Fibroblast of skin of left quadriceps (primary cell): ENCODE measurements around the gene CCT7.
A peak's percentile ranks its signal among the peaks of the same experiment; 100 is the strongest.
"Not testable (repeated sequence)": the region's sequence is repeated elsewhere in the genome, so short reads cannot be mapped to it uniquely, and the experiment has no call there.

Source experiments
- DNase-seq, 2 experiments: peaks; one replicate each; pipeline ENCODE4 v3.0.0-alpha.2; 2013; ENCODE audit warnings: low read depth in 2 of 2

CCT7 gene

DNA sequence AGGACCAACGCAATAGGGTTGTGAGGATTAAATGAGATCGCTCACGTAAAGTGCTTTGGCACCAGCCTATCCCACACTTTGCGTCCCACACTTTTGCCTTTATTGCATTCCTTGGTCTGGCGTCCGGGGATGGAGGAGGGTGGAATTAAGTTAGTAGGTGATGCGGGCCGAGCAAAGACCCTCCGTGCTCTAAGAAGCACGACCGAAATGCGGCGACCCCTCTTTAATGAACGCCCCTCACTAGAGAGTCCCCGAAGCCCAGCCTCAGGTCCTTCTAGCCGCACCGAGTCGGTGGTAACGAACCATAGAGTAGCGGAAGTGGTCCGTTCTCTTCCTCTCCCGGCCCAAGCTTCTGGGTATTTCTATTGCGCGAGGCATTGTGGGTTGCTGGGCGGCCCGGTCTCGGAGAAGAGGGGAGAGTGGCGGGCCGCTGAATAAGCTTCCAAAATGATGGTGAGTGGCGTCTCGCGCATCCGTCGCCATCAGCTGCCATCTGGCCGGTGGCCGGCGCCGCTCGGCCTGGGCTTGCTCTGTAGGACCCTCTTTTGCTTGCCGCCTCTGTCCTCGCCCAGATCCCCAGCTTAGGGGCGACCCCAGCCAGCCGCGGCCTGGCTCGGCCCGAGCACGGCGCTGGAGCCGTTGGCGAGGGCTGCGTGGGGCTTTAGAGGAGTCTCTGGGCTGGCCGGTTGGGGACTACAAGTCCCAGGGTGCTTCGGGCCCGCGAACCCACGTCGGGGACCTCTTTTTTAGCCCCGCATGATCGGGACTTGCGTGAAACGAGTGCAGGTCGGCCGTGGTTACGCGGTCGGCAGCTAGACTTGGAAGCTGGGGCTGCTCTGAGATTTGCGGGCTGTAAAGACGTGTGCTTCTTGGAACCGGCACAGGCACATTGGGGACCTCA lies at the start of gene CCT7:
Gene CCT7, plus strand, starts transcription at position 377 of the 901 bp plus-strand sequence. Its CDS starts 71 bp downstream, at position 448.
- peak; percentile 80 to 82 for DNase-seq

DNA sequence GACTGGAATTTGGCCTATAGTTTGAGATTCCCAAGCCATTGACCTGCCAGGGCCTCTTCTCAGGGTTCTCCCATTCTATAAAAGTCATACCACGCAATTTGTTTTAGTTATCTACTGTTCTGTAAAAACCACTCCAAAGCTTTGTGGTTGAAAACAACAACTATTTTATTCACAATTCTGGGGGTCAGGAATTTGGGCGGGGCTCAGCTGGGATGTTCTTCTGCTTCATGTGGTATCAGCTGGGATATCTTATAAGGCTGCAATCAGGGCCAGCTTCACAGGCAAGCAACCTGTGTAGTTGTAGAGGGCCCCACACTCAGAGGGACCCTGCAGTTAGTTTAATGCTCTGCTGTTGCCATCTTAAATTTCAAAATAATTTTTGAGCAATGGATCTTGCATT lies 48.1 kb upstream of the CCT7 start:
- no peak for DNase-seq

DNA sequence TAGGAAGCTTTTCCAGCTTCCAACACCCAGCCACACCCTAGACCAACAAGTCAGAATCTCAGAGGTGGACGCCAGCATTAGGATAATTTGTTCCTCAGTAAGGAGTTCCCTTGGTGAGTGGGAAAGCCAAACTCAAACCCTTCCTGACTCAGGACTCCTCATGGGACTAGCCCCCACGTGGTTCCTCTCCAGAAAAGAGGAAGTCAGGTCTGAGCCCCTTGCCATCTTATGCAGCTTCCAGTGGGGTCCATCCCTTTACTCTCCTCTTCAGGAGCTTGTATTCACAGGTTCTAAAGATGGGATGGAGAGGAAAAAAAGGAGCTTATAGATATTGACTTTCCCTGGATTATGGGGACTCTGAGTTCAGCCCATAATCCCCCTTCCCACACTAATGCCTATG lies 46.6 kb upstream of the CCT7 start:
- no peak for DNase-seq

DNA sequence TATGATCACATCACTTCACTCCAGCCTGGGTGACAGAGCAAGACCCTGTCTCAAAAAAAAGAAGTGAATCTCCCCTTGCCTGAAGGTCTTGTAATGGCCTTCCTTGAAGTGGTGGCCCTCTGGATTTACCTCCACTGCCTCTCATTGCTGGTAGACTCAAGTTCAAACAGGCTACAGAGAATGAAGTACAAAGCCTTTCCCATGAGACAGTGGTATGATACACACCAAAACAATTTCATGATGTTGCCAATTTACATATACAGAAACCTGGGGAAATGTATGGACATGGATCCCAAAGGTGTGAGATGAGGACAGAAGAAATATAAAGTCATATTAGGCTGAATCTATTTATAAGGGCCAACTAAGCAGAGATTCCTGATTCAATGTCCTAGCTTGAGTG lies 36.5 kb upstream of the CCT7 start:
- no peak for DNase-seq

DNA sequence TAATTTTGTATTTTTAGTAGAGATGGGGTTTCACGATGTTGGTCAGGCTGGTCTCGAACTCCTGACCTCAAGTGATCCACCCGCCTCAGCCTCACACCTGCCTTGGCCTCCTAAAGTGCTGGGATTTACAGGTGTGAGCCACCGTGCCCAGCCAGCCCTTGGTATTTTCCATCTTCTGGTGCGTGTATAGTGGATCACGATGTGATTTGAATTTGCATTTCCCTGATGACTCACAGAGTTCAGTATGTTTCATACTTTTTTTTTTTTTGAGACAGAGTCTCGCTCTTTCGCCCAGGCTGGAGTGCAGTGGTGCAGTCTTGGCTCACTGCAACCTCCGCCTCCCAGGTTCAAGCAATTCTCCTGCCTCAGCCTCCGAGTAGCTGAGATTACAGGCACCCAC lies 33.8 kb upstream of the CCT7 start:
- DNase-seq, result not testable (repeated sequence)

DNA sequence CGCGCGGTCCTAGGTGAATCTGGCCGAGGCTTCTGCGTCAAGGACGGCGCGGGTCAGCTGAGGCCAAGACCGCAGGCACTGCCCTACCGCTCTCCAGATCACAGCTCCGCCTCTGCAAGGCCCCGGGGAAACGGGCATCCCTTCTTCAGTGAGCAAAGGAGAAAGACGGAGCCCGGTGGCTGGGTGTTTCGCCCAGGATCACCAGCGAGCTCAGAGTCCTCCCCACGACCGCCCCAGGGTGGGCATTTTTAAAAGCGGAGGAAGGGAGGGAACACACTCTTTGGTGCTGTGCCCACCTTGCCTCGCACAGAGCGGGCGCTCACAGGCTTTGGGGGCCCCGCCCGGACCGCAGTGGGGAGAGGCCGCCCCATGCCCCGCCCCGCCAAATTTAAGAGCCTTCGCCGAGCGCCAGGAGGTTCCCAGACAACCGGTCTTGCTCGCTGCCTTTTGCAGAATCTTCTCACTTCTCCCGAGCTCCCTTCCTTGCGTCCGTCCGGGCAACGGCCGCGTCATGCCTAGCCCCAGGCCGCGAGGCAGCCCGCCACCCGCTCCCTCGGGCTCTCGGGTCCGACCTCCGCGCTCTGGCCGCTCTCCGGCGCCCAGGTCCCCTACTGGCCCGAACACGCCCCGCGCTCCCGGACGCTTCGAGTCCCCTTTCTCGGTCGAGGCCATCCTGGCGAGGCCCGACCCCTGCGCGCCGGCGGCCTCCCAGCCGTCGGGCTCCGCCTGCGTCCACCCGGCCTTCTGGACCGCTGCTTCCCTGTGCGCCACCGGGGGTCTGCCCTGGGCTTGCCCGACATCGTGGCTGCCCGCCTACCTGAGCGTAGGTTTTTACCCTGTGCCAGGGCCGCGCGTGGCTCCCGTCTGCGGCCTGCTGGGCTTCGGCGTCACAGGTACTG lies 31.7 kb upstream of the CCT7 start, which contains the start of gene NOTO:
Gene NOTO, plus strand, starts transcription at position 419 of the 899 bp plus-strand sequence. Its CDS starts 93 bp downstream, at position 512.
- DNase-seq, result no peak

DNA sequence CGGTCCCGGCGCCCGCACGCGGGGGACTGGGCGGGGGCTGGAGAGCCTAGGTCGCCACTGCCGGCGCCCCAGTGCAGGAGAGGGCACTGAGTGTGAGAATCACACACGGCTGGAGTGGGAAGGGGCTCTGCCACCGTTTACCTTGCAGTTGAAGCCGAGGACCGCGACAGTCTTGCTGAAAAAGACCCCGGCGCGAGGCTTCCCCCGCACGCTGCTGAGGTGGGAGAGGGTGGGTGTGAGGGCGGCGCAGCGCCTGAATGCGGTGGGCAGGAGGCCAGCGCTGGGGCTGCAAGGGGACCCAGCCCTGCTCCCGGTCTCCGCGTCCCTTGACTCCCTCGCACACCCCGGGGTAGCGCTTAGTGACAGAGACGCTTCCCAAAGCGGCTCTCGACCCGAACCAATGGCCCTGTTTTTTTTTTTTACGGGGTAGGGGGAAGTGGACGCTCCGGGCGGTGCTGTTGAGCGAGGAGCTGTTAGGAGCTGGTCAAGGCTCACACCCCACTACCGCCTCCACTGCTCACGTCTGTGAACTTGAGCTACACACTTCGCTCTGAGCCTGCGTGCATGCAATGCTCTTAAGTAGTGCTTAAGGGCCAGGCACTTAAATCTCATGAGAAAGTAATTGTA lies 30.9 kb upstream of the CCT7 start:
- DNase-seq, result no peak

DNA sequence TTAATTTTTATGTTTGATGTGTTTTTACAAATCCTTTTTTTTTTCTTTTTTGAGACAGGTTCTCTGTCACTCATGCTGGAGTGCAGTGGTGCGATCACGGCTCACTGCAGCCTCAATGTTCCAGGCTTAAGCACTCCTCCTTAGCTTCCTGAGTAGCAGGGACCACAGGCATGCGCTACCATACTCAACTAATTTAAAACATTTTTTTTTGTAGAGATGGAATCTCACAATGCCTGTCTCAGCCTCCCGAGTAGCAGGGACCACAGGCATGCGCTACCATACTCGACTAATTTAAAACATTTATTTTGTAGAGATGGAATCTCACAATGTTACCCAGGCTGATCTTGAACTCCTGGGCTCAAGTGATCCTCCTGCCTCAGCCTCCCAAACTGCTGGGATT lies 28.5 kb upstream of the CCT7 start:
- DNase-seq, result peak; percentile 52 to 53

DNA sequence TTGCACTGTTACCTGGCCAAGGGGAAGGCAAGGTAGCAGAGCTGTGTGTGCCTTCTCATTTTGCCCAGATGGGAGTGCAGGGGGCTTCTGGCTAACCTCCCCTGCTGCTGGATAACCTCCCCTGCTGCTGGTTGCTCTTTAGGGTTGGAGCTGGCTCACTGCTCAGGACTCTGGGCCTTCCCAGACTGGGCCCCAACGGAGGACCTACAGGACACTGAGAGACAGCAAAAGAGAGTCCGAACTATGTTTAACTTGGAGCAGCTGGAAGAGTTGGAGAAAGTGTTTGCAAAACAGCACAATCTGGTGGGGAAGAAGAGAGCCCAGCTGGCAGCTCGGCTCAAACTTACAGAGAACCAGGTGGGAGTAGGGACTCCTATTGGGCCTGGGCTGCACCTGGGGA lies 25.9 kb upstream of the CCT7 start:
- no peak for DNase-seq

DNA sequence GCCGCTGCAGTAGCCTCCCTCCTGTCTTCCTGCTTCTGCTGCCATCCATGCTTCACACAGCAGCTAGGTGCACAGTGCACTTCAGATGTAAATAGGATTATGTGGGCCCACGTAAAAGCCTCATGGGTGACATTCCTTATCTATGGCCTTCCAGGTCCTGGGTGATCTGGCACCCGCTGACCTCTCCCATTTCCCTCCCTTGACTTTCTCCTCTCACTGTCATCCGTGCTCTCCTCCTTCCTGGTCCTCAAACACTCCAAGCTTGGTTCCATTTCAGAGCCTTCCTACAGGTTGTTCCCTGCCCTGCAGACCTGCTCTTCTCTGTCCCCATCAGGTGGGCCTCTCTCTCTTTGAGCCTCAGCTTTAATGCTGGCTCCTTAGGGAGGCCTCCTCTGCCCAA lies 24.1 kb upstream of the CCT7 start:
- no peak for DNase-seq

DNA sequence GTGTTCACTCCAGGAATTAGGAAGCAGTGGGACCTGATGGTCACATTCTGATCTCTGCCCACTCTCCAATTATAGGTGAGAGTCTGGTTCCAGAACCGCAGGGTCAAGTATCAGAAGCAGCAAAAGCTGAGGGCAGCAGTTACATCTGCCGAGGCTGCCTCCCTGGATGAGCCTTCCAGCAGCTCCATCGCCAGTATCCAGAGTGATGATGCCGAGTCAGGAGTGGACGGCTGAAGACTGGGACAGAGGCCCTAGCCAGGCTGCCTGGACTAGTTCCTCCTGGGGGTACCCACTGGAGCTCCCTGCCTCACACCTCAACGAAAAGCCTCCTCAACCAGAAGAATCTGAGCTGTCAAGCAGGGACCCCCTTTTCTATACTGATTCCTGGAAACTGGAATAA lies 23.4 kb upstream of the CCT7 start:
- DNase-seq, result no peak

DNA sequence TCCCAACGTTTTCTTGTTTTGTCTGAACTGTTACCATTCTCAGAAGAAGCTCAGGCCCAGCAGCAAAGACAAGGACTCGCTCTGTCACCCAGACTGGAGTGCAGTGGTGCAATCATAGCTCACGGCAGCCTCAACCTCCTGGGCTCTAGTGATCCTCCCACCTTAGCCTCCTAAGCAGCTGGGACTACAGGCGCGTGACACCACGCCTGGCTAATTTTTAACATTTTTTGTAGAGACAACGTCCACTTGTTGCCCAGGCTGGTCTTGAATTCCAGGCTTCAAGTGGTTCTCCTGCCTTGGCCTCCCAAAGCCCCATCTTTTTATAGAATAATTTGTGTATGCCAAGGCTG lies 22.0 kb upstream of the CCT7 start:
- no peak for DNase-seq

DNA sequence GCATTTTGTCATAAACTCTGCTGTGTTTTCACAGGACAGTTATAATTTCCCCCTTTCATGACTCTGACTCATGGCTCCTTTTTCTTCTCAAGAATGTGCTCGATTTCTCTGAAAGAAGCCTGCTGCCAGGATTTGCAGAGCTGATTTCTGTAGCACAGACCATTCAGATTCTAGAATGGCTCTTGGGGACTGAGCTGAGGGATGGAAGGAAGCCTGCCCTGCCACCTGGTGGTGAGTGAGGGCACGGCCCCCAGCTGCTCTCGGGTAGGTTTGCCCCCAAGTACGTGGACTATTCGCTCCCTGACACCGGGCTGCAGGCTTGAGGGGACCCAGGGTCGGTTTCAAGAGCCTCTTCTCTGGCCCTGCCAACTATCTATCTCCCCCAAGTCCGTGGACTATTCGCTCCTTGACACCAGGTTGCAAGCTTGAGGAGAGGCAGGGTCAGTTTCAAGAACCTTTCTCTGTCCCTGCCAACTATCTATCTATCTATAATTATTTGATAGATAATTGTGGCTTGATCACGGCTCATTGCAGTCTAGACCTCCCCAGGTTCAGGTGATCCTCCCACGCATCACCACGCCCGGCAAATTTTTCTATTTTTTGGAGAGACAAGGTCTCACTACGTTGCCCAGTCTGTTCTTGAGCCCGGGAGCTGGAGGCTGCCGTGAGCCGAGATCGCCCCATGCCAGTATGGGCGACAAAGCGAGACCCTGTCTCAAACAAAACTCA lies 21.5 kb upstream of the CCT7 start:
- peak; percentile 51 to 56 for DNase-seq

DNA sequence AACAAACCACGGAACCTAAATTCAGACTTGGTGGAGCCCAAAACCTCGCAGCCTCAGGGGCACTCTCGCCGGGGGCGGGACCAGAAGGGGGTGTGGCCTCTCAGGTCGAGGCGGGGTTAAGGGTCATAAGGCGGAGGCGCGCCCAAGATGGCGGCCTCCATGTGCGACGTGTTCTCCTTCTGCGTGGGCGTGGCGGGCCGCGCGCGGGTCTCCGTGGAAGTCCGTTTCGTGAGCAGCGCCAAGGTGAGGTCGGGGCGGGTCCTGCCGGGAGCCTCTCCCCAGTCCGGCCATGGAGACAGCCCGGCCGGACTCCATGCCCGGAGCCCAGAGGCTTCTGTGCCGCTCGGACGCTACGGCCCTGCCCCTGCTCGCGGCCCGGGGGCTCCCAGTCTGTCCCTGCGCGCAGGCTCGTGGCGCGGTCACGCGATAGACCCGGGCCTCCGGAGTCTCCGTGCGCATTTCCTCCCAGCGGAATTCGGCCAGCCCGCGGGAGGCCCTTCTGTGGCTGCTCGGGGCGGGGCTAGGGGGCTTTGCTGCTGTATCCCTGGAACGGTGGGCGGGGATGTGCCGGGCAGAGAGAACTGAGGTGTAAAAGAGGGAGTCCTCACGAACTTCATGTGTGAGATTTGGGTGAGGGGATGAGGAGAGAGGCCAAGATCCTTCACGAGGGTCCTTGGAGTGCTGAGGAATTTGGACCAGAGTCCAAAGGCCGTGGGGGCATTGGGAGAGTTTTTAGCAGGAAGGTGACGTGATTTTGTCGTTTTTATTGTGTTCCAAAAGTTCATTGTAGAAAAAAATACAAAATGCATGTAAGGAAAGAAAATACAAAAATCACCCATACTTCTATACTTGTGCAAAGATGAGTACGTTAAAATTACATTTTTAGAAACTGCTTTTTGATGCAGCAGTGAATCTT lies 19.7 kb upstream of the CCT7 start, which contains the start of gene SMYD5:
Gene SMYD5, plus strand, starts transcription at position 126 of the 916 bp plus-strand sequence. Its CDS starts 22 bp downstream, at position 148.
- DNase-seq, result peak; percentile 52 to 54

DNA sequence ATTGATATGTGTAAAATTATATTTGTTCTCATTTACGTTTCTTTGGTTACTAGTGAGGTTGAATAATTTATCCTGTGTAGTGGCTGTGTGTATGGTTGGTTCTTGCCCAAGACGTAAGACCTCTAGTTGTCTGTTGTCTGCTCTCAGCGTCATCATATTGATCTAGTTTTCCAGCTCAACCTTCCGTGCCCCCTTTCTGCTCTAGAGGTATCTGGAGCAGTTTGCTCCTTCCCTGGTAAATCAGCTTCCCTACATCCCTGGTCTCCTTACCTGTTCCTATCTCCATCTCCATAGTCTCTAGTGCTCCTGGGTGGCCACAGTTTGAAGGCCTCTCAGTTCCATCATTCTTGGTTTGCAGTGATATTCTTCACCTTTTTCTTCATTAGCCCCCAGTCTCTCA lies 18.9 kb upstream of the CCT7 start:
- DNase-seq, result no peak

DNA sequence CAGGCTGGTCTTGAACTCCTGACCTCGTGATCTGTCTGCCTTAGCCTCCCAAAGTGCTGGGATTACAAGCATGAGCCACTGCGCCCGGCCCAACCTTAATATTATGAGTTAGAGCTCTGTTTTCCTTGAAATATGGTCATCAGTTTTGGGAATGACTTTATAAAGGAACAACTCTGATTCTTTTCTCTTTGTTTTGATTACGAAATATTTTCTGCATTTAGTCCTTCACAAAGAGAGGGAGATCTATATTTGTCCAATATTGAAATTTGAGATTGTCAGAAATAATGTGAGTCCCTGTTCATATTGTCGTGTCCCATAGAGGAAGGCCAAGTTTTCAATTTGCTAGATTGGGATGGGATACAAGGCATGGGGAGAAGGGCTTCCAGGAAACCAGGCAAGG lies 16.9 kb upstream of the CCT7 start:
- DNase-seq, result no peak

DNA sequence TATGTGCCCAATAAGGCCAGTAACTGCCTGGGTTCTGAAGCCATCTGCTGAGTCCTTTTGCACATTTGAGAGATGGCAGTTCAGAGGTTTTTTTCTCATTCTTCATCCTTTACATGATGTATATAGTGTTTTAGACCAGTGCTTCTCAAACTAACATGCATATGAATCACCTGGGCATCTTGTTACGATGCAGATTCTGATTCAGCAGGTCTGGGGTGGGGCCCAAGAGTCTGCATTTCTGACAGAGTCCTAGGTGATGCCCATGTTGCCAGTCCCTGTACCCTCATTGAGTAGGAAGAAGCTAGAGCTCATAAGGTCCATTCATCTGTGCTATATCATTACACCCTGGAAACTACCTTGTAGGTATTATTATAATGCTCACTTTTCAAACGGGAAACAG lies 16.3 kb upstream of the CCT7 start:
- no peak for DNase-seq

DNA sequence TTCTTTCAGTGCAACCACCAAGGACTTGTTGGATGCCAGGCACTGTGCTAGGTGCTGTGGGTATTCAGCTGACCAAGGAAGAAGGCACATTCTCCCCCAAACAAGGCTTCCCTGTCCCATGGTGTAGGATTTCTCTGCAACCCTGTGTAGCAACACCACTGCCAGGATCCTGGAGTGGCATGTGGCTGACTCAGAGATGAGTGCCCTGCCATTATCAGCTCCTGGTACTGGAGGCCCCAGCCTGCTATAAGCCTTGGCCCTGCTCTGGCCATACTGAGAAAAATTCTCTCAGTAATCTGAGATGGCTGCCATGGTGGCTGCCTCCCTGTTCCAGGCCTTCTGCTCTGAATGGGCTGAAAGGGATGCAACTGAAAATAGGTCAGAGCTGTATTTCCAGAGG lies 15.8 kb upstream of the CCT7 start:
- DNase-seq, result no peak

DNA sequence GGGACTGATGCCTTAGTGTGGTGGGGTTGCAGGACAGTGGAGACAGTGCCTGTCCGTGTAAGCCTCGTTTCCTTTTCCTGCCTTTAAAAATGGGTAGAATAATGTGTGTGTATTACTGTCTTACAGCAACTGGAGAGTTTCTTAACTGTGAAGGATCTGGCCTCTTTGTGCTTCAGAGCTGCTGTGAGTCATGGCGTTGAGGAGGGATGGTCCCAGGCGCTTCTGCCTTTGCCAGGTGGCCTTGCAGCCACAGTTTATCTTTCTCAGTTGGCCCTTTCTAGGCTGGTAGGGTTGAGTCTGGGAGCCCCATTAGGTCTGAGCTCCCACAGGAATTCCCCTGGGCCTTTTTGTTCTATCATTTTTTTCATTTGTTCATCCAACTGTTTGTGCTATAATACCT lies 10.3 kb upstream of the CCT7 start:
- no peak for DNase-seq
